Central memory CD8-positive, alpha-beta T cell (primary cell): Measurements from ENCODE around the gene EXD2.

Experiments
- ATAC-seq: fragments of 150-1000 bp; cut with Tn5 transposase; replicated peaks from 2 replicates; pipeline ENCODE4 v1.10.0; 2022; ENCODE audit warnings: mild to moderate bottlenecking, moderate FRiP score, moderate number of reproducible peaks; ENCODE audit not compliant: poor library complexity, severe bottlenecking; ENCODE audit errors: extremely low read depth
- DNase-seq, 2 donors: peaks; one replicate each; pipeline ENCODE4 v3.0.0; 2021; ENCODE audit warnings: low spot score in 2 of 2
- H3K27ac Mint-ChIP-seq: one replicate; pipeline ENCODE4 v1.8.0; 2022; ENCODE audit warnings: low read depth, mild to moderate bottlenecking, moderate library complexity, mixed read lengths
- H3K27me3 Mint-ChIP-seq: one replicate; pipeline ENCODE4 v1.8.0; 2022; ENCODE audit warnings: mixed read lengths
- H3K36me3 Mint-ChIP-seq: one replicate; pipeline ENCODE4 v1.8.0; 2022; ENCODE audit warnings: mild to moderate bottlenecking, moderate library complexity, mixed read lengths; ENCODE audit not compliant: insufficient read depth
- H3K4me1 Mint-ChIP-seq: one replicate; pipeline ENCODE4 v1.8.0; 2022; ENCODE audit warnings: mixed read lengths
- H3K4me3 Mint-ChIP-seq: one replicate; pipeline ENCODE4 v1.8.0; 2022; ENCODE audit warnings: mild to moderate bottlenecking, moderate library complexity, mixed read lengths
- H3K9me3 Mint-ChIP-seq: one replicate; pipeline ENCODE4 v1.8.0; 2022; ENCODE audit warnings: mixed read lengths

The EXD2 gene

DNA sequence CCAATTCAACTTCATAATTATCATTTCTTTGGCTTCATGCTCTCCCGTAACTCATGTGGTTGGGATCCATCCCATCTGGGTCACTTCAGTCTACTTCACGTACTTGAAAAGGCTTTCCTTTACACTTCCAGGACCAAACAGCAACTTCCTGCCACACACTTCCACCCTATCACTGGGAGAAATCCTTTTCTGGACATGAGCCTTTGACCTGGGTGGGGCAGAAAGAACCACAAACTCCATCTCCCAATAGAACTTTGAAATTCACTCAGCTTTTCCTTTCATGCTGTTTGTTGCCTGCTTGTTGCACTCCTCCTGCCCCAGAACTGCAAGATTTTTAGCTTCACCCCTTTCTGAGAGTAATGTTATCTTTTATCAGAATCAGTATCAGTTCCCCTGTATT lies 50.3 kb downstream of the EXD2 start:
- no peak overlapping the region for H3K27ac Mint-ChIP-seq
- no peaks in the 10 kb centered on the region for H3K9me3 Mint-ChIP-seq
- H3K36me3 Mint-ChIP-seq: peaks cover 18% of the 10 kb centered on the region
- DNase-seq: no peak
- H3K4me1 Mint-ChIP-seq: no peaks in the 10 kb centered on the region
- H3K4me3 Mint-ChIP-seq: no peak overlapping the region
- H3K27me3 Mint-ChIP-seq: no peaks in the 10 kb centered on the region
- ATAC-seq: no peak

DNA sequence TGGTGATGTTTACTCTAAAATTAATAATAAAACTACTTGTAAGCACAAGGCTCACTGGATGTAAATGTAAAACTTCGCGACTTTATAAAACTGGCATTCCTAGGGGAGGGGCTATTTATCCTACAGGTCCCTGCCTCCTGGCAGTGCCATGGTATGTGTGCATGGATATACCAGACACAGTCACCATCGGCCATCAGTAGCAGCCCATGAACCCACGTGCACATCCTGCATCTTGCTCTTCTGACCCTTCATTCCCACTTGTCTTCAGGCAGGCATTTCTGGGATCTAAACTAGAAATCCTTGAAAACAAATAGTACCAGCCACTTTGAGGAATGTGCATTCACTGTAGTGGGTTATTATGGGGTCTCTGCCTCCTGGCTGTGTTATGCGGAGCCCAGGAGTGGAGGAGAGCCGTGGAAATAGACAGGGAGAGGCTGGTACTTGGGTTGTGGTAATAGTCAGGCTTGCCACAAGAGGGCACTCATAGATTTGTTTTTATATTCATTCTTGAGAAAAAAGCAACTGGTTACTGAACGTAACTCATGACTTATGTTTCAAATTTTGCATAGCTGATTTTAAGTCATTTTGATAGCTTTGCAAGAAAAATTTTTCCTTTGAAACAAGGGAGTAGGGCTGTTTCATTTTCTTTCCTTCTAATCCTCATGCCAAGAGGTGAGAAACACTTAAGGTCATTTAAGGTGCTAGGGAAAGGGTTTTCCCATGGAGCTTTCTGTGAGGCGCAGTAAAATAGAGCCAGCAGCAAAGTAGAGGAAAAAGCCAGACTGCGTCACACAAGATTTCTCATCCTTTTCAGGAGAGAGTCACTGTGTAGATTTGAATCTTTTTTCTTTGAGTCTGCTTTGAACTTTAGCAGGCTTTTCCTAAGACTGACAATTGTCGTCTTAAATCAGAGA lies 51.3 kb downstream of the EXD2 start:
- Mint-ChIP-seq H3K27me3 (no peaks in the 10 kb centered on the region), H3K9me3 (no peaks in the 10 kb centered on the region), H3K4me3 (no peak overlapping the region), H3K27ac (no peak overlapping the region), H3K4me1 (no peaks in the 10 kb centered on the region), H3K36me3 (peaks cover 18% of the 10 kb centered on the region)
- ATAC-seq (no peak), DNase-seq (peak in 1 of 2 donors; percentile 28)

- Mint-ChIP-seq H3K9me3 (no peaks in the 10 kb centered on the region), H3K4me1 (no peaks in the 10 kb centered on the region), H3K36me3 (peaks cover 6% of the 10 kb centered on the region), H3K27me3 (no peaks in the 10 kb centered on the region), H3K27ac (no peak overlapping the region), H3K4me3 (no peak overlapping the region)
- DNase-seq (no peak), ATAC-seq (no peak)
These were observed 53.6 kb downstream of the EXD2 start for GRCh38 chr14:69244946-69245345.

GRCh38 chr14:69246331-69246730 lies 55.0 kb downstream of the EXD2 start:
- no peaks in the 10 kb centered on the region for H3K27me3 Mint-ChIP-seq
- DNase-seq (no peak), ATAC-seq (no peak)
- no peak overlapping the region for H3K4me3 Mint-ChIP-seq
- H3K4me1 Mint-ChIP-seq: no peaks in the 10 kb centered on the region
- peaks cover 3% of the 10 kb centered on the region for H3K36me3 Mint-ChIP-seq
- H3K27ac Mint-ChIP-seq: no peak overlapping the region
- H3K9me3 Mint-ChIP-seq: no peaks in the 10 kb centered on the region

DNA sequence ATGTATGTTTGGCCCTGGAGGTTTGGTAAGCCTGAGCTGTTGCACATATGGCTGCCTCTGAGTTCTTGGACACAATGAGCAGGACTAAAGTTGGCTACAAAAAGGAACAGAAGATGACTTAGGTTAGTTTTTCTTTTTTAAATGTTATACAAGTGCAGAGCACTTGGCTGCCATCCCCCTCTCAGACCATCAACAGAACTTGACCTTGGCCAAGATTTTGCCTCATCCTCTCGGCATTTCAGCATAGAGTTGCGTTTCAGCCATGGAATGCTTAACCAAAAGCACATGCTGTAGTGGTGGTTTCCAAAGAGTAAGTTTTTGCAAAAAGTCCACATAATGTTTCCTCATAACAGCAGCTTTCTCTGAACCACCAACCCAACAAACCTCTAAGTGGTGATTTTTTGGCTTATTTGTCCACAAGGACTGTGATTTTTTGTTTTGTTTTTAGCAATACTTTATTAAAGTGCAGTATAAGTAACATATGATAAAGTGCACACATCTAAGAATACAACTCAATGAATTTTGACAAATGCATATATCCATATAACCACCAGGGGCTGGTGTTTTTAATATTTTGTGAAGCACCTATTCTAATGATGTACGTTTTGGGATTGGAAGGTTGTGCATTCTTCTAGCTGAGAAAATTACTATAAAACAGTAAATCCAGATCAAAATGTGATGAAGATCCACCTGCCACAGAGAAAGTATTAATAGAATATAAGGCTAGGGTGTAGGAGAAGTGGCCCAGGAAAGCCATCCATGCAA lies 56.6 kb downstream of the EXD2 start:
- Mint-ChIP-seq H3K27ac (no peak overlapping the region), H3K27me3 (peaks cover 7% of the 10 kb centered on the region), H3K36me3 (no peaks in the 10 kb centered on the region), H3K4me3 (no peak overlapping the region), H3K9me3 (no peaks in the 10 kb centered on the region), H3K4me1 (no peaks in the 10 kb centered on the region)
- ATAC-seq: no peak
- no peak for DNase-seq

GRCh38 chr14:69249603-69250002 lies 58.3 kb downstream of the EXD2 start:
- no peaks in the 10 kb centered on the region for H3K9me3 Mint-ChIP-seq
- H3K4me3 Mint-ChIP-seq: no peak overlapping the region
- no peak overlapping the region for H3K27ac Mint-ChIP-seq
- peaks cover 19% of the 10 kb centered on the region for H3K27me3 Mint-ChIP-seq
- ATAC-seq: no peak
- H3K4me1 Mint-ChIP-seq: no peaks in the 10 kb centered on the region
- no peak for DNase-seq
- no peaks in the 10 kb centered on the region for H3K36me3 Mint-ChIP-seq

- no peaks in the 10 kb centered on the region for H3K4me1 Mint-ChIP-seq
- no peak overlapping the region for H3K4me3 Mint-ChIP-seq
- no peaks in the 10 kb centered on the region for H3K9me3 Mint-ChIP-seq
- ATAC-seq: no peak
- no peak for DNase-seq
- H3K27me3 Mint-ChIP-seq: peaks cover 37% of the 10 kb centered on the region
- H3K36me3 Mint-ChIP-seq: no peaks in the 10 kb centered on the region
- no peak overlapping the region for H3K27ac Mint-ChIP-seq
These were observed 61.6 kb downstream of the EXD2 start for GRCh38 chr14:69252851-69253250.

GRCh38 chr14:69259168-69259526 lies 67.8 kb downstream of the EXD2 start:
- no peak for ATAC-seq
- no peak for DNase-seq
- Mint-ChIP-seq H3K4me1 (no peaks in the 10 kb centered on the region), H3K36me3 (no peaks in the 10 kb centered on the region), H3K9me3 (no peaks in the 10 kb centered on the region), H3K27me3 (peaks cover 73% of the 10 kb centered on the region), H3K27ac (no peak overlapping the region), H3K4me3 (no peak overlapping the region)

GRCh38 chr14:69259527-69260189 lies 68.4 kb downstream of the EXD2 start, which contains the start of gene GALNT16:
GALNT16 (plus strand) TSS chr14:69260158; CDS start chr14:69260291, 133 bp downstream.
- ATAC-seq: no peak
- Mint-ChIP-seq H3K9me3 (no peaks in the 10 kb centered on the region), H3K4me1 (no peaks in the 10 kb centered on the region), H3K36me3 (no peaks in the 10 kb centered on the region), H3K27ac (no peak within 1 kb of the TSS), H3K27me3 (peaks cover 69% of the 10 kb centered on the region), H3K4me3 (peak within 1 kb of the TSS; percentile 50)
- no peak for DNase-seq

DNA sequence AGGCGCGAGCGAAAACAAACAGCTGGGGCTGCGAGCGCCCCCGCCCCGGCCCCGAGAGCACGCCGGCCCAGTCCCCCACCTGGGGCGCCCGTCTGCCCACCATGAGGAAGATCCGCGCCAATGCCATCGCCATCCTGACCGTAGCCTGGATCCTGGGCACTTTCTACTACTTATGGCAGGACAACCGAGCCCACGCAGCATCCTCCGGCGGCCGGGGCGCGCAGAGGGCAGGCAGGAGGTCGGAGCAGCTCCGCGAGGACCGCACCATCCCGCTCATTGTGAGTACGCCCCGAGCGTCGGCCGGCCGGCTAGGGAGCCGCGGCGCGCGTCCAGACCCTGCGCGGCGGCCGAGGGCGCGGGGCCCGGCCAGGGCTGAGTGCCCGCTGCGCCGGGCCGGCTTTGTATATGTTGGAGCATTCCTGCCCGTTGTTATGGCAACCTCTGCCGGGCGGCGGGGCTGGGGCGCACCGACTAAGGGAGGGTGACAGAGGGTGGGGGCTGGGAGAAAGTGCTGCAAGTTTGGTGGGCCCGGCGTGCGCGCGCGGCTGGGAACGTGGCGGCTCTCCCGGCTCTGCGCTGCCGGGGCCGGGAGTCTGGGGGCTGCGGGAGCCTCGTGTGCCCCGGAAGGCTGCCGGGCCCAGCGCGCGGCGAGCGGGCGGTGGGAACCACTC lies 69.0 kb downstream of the EXD2 start:
- Mint-ChIP-seq H3K4me1 (no peaks in the 10 kb centered on the region), H3K4me3 (peak overlapping the region; percentile 36), H3K36me3 (no peaks in the 10 kb centered on the region), H3K27me3 (peaks cover 62% of the 10 kb centered on the region), H3K27ac (no peak overlapping the region), H3K9me3 (no peaks in the 10 kb centered on the region)
- DNase-seq: no peak
- ATAC-seq: no peak

DNA sequence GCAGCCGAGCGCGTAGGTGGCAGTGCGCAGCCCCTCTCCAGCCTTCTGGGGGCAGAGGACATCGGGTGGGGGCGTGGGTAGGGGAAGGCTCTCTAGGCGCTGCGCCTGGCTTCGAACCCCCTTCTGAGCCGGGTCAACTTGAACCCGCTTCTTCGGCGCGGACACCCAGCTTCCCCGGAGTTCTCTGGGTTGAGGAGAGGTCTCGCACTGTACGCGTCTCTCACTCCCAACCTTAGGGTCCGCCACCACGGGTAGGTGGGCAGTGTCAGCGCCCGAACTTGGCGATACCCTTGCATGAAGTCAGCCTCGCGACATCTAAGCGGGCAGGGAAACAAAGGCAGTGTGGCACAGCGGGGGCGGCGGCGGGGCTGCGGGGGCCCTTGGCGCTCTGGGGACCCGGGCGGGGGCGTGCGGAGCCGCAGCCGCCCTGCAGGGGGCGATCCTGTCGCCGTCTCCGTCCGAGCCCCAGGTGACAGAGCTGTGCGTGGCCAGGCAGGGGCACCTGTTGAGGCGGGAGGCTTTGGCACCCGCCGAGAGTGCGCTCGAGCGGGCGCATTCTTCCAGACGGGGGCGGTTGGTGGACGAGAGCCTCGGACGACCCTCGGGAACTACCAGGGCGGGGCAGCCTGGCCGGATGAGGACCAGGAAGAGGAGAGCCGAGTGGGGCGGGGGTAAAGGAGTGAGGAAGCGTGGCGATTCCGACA lies 69.7 kb downstream of the EXD2 start:
- Mint-ChIP-seq H3K4me3 (peak overlapping the region; percentile 50), H3K27me3 (peaks cover 55% of the 10 kb centered on the region), H3K27ac (no peak overlapping the region), H3K9me3 (no peaks in the 10 kb centered on the region), H3K4me1 (no peaks in the 10 kb centered on the region), H3K36me3 (no peaks in the 10 kb centered on the region)
- peak; percentile 40 for ATAC-seq
- DNase-seq: no peak
